ENCODE results near the gene TMEM94.

GRCh38 chr17:75490173-75490743, 33.8 kb downstream of the TMEM94 start:
- TF ChIP-seq CTCF (IDR thresholded peaks at IDR 0.05) (no peak), POLR2AphosphoS5 (IDR thresholded peaks at IDR 0.05; ENCODE audit: low read depth, low read length) (no peak), REST (IDR thresholded peaks at IDR 0.05; ENCODE audit: insufficient read depth in 1 of 2, low read depth in 2 of 2, low read length in 1 of 2) (no peak), SIN3A (IDR thresholded peaks at IDR 0.05; ENCODE audit: borderline replicate concordance, insufficient read depth, low read depth, low read length) (no peak)
